HEK293 (cell line): ENCODE data around the gene ROM1.
"Not testable (repeated sequence)": the region's sequence is repeated elsewhere in the genome, so short reads cannot be mapped to it uniquely, and the experiment has no call there.

Experiments
- MEIS1 ChIP-seq: sonication (generic); formaldehyde crosslinking; IDR thresholded peaks from 2 replicates; pipeline ENCODE4 v1.8.1; 2022; ENCODE audit warnings: missing genetic modification reagents, mild to moderate bottlenecking, borderline replicate concordance
- SCRT1 ChIP-seq: fragments of 450-650 bp; formaldehyde crosslinking; IDR thresholded peaks from 2 replicates; pipeline ENCODE4 v1.5.1; 2016; ENCODE audit warnings: missing biosample characterization, missing genetic modification characterization, borderline replicate concordance
- WT1 ChIP-seq: fragments of 450-650 bp; formaldehyde crosslinking; IDR thresholded peaks from 2 replicates; pipeline ENCODE4 v1.5.1; 2016; ENCODE audit warnings: missing biosample characterization, missing genetic modification characterization
- ZNF274 ChIP-seq, 2 experiments: fragments of 200-500 bp in 1 of 2; fragments of 450-650 bp in 1 of 2; sonication (Bioruptor generic) in 1 of 2; formaldehyde crosslinking in 1 of 2; IDR thresholded peaks; 2 replicates each; pipeline versions ENCODE4 v1.5.1 to v1.6.1; 2014 to 2016; ENCODE audit warnings: borderline replicate concordance in 1 of 2, inconsistent platforms in 1 of 2, low read length in 1 of 2, missing biosample characterization in 1 of 2, missing genetic modification characterization in 1 of 2
- ZNF335 ChIP-seq: fragments of 450-650 bp; formaldehyde crosslinking; conservative IDR thresholded peaks from 2 replicates; pipeline ENCODE4 v1.5.1; 2016; ENCODE audit warnings: missing biosample characterization, missing genetic modification characterization
- ZNF350 ChIP-seq: fragments of 450-650 bp; formaldehyde crosslinking; IDR thresholded peaks from 2 replicates; pipeline ENCODE4 v1.5.0; 2017; ENCODE audit warnings: missing biosample characterization, mild to moderate bottlenecking, missing genetic modification characterization
- ZNF530 ChIP-seq: fragments of 450-650 bp; formaldehyde crosslinking; IDR thresholded peaks from 2 replicates; pipeline ENCODE4 v1.5.1; 2016; ENCODE audit warnings: low read depth, missing biosample characterization, missing genetic modification characterization
- TF ChIP-seq, protein P1 (sequence below): fragments of 450-650 bp; formaldehyde crosslinking; IDR thresholded peaks from 2 replicates; pipeline ENCODE4 v1.5.1; 2016; ENCODE audit warnings: missing biosample characterization, missing genetic modification characterization

DNA sequence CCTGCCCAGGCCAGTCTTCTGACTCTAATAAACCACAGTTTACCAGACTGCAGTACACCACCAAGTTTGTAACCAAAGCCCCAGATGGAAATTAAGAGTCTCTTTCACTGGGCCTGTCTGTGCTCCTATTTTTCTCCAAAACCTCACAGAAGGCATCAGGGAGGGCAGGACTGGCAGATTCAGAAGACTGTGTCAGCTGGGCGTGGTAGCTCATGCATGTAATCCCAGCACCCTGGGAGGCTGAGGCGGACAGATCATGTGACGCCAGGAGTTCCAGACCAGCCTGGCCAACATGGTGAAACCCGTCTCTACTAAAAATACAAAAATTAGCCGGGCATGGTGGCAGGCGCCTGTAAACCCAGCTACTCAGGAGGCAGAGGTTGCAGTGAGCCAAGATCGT, 27.7 kb upstream of the ROM1 start:
- TF ChIP-seq ZNF530 (tag by site-specific recombination); SCRT1 (tag by site-specific recombination); MEIS1 (CRISPR knock-in tag); ZNF274 (IDR thresholded peaks at IDR 0.05; ENCODE audit: low read length); ZNF274 (tag by site-specific recombination; IDR thresholded peaks at IDR 0.05; ENCODE audit: borderline replicate concordance); ZNF350 (tag by site-specific recombination); WT1 (tag by site-specific recombination); ZNF335 (tag by site-specific recombination): not testable (repeated sequence)
- TF ChIP-seq, protein P1, sequence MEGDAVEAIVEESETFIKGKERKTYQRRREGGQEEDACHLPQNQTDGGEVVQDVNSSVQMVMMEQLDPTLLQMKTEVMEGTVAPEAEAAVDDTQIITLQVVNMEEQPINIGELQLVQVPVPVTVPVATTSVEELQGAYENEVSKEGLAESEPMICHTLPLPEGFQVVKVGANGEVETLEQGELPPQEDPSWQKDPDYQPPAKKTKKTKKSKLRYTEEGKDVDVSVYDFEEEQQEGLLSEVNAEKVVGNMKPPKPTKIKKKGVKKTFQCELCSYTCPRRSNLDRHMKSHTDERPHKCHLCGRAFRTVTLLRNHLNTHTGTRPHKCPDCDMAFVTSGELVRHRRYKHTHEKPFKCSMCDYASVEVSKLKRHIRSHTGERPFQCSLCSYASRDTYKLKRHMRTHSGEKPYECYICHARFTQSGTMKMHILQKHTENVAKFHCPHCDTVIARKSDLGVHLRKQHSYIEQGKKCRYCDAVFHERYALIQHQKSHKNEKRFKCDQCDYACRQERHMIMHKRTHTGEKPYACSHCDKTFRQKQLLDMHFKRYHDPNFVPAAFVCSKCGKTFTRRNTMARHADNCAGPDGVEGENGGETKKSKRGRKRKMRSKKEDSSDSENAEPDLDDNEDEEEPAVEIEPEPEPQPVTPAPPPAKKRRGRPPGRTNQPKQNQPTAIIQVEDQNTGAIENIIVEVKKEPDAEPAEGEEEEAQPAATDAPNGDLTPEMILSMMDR, result not testable (repeated sequence)
